HL-60 (cell line): ENCODE data around the gene PKP4.

Experiments used
- DNase-seq, 2 experiments: peaks; one replicate each; pipeline ENCODE4 v3.0.0-alpha.2; 2010 to 2020; ENCODE audit warnings: low read depth in 1 of 2, low spot score in 1 of 2
- H3K27ac ChIP-seq: fragments of 250-450 bp; sonication (Bioruptor Pico); replicated peaks from 2 replicates; pipeline ENCODE4 v1.5.1; 2020; ENCODE audit warnings: mild to moderate bottlenecking, moderate library complexity
- H3K27me3 ChIP-seq: fragments of 250-450 bp; sonication (Bioruptor Pico); 2 replicates; pipeline ENCODE4 v1.5.1; 2021; ENCODE audit warnings: mild to moderate bottlenecking, moderate library complexity; ENCODE audit not compliant: insufficient read depth, poor library complexity, severe bottlenecking
- H3K4me3 ChIP-seq: replicated peaks from 2 replicates; pipeline ENCODE4 v1.5.1; 2011; ENCODE audit warnings: mild to moderate bottlenecking, control low read depth, low read length; ENCODE audit not compliant: insufficient read depth
- CTCF ChIP-seq: IDR thresholded peaks from one replicate; pipeline ENCODE4 v1.5.1; 2011; ENCODE audit warnings: low read length, control low read depth, inconsistent platforms; ENCODE audit not compliant: insufficient read depth
- GABPA ChIP-seq: IDR thresholded peaks from 2 replicates; pipeline ENCODE4 v1.6.1; 2012; ENCODE audit warnings: low read depth
- POLR2AphosphoS5 ChIP-seq: IDR thresholded peaks from 2 replicates; pipeline ENCODE4 v1.6.1; 2012; ENCODE audit warnings: low read depth
- REST ChIP-seq: IDR thresholded peaks from 2 replicates; pipeline ENCODE4 v1.6.1; 2012; ENCODE audit warnings: low read depth; ENCODE audit not compliant: insufficient replicate concordance
- SPI1 ChIP-seq: IDR thresholded peaks from 2 replicates; pipeline ENCODE4 v1.6.1; 2012; ENCODE audit warnings: low read depth, mild to moderate bottlenecking, borderline replicate concordance

PKP4 gene

GRCh38 chr2:158486970-158487325, 30.2 kb downstream of the PKP4 start:
- H3K4me3 ChIP-seq: no peak overlapping the region
- no peaks in the 10 kb centered on the region for H3K27me3 ChIP-seq
- TF ChIP-seq REST: no peak
- TF ChIP-seq SPI1: no peak
- TF ChIP-seq GABPA: no peak
- no peak for TF ChIP-seq POLR2AphosphoS5
- no peak for TF ChIP-seq CTCF
- no peak overlapping the region for H3K27ac ChIP-seq
- DNase-seq: no peak

GRCh38 chr2:158487419-158487818, 30.7 kb downstream of the PKP4 start:
- Histone ChIP-seq H3K4me3 (no peak overlapping the region), H3K27me3 (no peaks in the 10 kb centered on the region), H3K27ac (no peak overlapping the region)
- DNase-seq: no peak
- TF ChIP-seq CTCF (no peak), POLR2AphosphoS5 (no peak), REST (no peak), GABPA (no peak), SPI1 (no peak)

GRCh38 chr2:158488442-158489216, 31.9 kb downstream of the PKP4 start:
- TF ChIP-seq CTCF: no peak
- no peak for TF ChIP-seq REST
- TF ChIP-seq GABPA: no peak
- TF ChIP-seq SPI1: no peak
- no peak for TF ChIP-seq POLR2AphosphoS5
- Histone ChIP-seq H3K27me3 (no peaks in the 10 kb centered on the region), H3K4me3 (no peak overlapping the region), H3K27ac (no peak overlapping the region)
- DNase-seq: no peak
